ENCODE data around the gene CDC42BPA. TPM values are rescaled to one million over a fixed set of nuclear protein-coding genes. Genes with fewer than 3 reads are reported as not detected.

The CDC42BPA gene
- total and polyA plus RNA-seq, 3 donors from 2014 or later = 39.9 to 109 (median 105) TPM

DNA sequence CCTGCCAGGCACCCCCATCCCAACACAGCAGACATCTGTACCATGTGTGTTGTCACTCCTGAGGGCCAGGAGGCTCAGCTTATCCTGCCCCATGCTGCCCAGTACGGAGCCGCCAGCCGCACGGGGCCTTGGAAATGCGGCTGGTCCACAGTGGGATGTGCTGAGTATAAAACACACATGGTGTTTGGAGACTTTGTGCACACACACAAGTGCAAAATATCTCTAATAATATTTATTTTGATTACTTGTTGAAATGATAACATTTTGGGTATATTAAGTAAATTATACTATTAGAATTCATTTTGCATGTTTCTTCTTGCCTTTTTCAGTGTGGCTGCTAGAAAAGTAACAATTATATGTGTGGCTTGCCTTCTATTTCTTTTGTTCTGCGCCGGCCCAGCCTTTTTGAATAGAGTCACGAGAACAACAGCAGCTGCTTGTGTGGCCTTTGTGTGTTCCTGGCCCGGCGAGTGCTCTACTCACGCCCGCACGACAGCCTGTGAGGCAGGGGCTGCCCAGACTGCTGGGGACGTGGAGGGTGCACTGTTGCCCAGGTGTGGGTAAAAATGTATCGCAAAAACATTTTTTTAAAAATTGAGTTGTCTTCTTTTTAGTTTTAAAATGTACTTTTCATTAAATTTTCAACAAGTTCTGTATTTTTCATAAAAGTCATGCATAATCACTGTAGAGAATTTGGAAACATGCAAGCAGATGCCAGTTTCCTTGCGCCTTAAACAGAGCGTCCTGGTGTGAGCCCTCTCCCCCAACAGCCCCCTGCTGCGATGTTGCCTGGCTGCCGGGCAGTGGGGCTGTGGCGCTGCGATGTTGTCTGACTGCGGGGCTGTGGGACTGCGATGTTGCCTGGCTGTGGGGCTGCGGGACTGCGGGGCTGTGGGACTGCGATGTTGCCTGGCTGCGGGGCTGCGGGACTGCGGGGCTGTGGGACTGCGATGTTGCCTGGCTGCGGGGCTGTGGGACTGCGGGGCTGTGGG is 342.7 kb downstream of the CDC42BPA start:
- TF ChIP-seq POLR2A (IDR thresholded peaks at IDR 0.05) = no peak
- TF ChIP-seq, protein P1, sequence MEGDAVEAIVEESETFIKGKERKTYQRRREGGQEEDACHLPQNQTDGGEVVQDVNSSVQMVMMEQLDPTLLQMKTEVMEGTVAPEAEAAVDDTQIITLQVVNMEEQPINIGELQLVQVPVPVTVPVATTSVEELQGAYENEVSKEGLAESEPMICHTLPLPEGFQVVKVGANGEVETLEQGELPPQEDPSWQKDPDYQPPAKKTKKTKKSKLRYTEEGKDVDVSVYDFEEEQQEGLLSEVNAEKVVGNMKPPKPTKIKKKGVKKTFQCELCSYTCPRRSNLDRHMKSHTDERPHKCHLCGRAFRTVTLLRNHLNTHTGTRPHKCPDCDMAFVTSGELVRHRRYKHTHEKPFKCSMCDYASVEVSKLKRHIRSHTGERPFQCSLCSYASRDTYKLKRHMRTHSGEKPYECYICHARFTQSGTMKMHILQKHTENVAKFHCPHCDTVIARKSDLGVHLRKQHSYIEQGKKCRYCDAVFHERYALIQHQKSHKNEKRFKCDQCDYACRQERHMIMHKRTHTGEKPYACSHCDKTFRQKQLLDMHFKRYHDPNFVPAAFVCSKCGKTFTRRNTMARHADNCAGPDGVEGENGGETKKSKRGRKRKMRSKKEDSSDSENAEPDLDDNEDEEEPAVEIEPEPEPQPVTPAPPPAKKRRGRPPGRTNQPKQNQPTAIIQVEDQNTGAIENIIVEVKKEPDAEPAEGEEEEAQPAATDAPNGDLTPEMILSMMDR (IDR thresholded peaks at IDR 0.05) = no peak
- H3K9me3 ChIP-seq = no peaks in the 10 kb centered on the region
- H3K36me3 ChIP-seq (ENCODE audit: low read depth, missing control alignments) = no peaks in the 10 kb centered on the region
- peak; percentile 67 for DNase-seq
- peaks cover 29% of the 10 kb centered on the region for H3K4me1 ChIP-seq
- no peak overlapping the region for H3K4me3 ChIP-seq
- intact Hi-C loops (cut with DNase I; ENCODE audit: low total_unique reads) = no loop called here
- H3K27me3 ChIP-seq = no peaks in the 10 kb centered on the region
- WGBS, 2 donors = 69 to 71% methylated on average over 22 to 25 of the region's 32 CpGs
- H3K27ac ChIP-seq = peak overlapping the region; percentile 66

DNA sequence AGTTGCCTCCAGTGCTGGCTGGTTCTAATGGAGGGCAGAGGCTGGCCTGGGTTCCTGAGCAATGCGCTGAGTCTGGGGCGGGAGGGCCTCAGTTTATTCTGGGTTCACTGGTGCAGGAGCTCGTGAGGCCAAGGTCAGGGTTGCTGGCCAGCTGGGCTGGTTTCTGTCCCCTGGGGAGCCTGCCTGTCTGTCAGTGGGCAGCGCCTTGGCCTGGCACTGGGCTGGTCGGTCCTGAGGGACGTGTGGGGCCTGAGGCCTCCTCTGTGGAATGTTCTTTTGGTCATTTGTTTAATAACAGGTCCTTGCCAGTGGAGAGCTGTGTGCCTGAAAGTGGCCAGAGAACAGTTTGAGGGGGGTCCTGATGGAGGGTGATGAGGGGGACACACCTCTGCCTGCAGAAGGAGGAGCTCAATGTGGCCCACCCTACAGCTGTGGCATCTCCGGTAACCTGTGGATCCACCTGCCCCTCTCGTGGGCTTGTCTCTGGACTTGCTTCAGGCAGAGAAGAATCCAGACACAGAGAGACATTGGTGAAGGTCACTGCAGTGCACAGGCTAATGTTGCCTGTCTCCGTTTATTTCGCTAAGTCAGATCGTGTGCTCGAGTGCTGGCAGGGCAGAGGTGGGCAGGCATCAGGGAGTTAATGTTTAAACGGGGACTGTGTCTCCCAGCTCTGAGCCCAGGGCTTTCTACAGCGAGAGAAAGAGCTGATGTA is 343.6 kb downstream of the CDC42BPA start:
- DNase-seq = peak; percentile 37
- WGBS, 2 donors = 42 to 48% methylated on average over 14 of the region's 14 CpGs

DNA sequence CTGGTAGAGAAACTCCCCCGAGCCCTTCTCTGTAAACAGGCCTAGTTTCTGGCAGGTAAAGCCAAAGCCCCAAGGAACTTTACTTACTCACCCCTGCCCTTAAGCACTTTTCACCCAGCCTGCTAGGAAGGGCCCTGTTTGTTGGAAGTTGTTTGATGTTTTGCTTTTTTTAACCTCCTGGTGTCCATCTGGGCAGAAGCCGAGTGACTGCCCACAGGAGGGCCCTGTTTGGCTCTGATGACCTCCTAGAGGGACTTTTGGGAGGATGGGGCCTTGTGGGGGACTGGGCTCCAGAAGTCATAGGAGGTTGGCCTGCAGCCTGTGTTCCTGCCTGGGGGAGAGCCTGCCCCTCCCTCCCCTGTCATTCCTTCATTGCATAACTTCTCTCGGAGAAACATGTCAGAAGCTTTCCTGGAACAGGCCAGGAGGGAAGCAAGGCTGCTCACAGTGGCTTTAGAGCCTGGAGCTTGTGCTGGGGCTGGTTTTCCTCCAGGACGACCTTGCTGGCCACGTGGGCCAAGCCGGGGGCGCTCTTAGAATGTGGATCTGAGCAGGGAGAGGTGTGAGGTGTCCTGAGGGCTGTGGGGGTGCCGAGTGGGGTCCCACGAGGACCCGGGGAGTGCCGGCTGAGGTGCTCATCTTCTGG is 344.3 kb downstream of the CDC42BPA start:
- H3K4me1 ChIP-seq = peaks cover 29% of the 10 kb centered on the region
- intact Hi-C loops (cut with DNase I; ENCODE audit: low total_unique reads) = no loop called here
- no peaks in the 10 kb centered on the region for H3K27me3 ChIP-seq
- WGBS, 2 donors = 35 to 48% methylated on average over 7 to 10 of the region's 11 CpGs
- TF ChIP-seq, protein P1 (IDR thresholded peaks at IDR 0.05) = no peak
- no peak for TF ChIP-seq POLR2A (IDR thresholded peaks at IDR 0.05)
- H3K36me3 ChIP-seq (ENCODE audit: low read depth, missing control alignments) = no peaks in the 10 kb centered on the region
- peak overlapping the region; percentile 66 for H3K27ac ChIP-seq
- no peak overlapping the region for H3K4me3 ChIP-seq
- DNase-seq = peak; percentile 61
- H3K9me3 ChIP-seq = no peaks in the 10 kb centered on the region

More for the DNA sequence above, 343.6 kb downstream of the CDC42BPA start:
- intact Hi-C loops (cut with DNase I; ENCODE audit: low total_unique reads) = no loop called here
- Histone ChIP-seq H3K4me1 (peaks cover 29% of the 10 kb centered on the region), H3K4me3 (no peak overlapping the region), H3K27ac (peak overlapping the region; percentile 66), H3K27me3 (no peaks in the 10 kb centered on the region), H3K9me3 (no peaks in the 10 kb centered on the region), H3K36me3 (ENCODE audit: low read depth, missing control alignments) (no peaks in the 10 kb centered on the region)
- TF ChIP-seq POLR2A (IDR thresholded peaks at IDR 0.05) = no peak
- TF ChIP-seq, protein P1 (IDR thresholded peaks at IDR 0.05) = no peak

DNA sequence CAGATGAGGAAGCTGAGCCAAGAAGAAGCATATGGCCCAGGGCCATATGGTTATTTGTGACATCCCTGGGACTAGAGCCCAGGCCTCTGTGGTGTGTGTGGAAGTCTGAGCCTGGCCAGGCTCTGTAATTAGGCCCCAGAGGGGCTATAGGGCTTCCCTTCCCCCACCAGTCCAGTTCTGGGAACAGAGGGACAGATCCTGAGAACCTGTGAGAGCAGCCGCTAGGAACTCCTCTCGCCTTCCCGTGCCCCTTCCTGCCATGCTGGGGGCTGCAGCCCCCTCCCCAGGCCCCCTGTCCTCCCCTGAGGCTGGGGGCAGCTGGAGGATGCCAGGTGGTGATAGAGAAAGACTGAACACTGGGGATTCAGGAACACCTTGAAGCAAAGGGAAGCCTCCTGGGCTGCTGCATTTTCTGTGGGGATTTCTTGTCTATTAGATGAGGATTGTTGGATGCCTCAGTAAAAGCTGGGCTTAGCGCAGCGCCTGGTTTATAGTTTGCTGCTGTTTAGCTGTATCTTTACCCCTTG is 344.9 kb downstream of the CDC42BPA start:
- DNase-seq = peak; percentile 72
- H3K27ac ChIP-seq = peak overlapping the region; percentile 66
- H3K4me1 ChIP-seq = peaks cover 29% of the 10 kb centered on the region
- no peaks in the 10 kb centered on the region for H3K36me3 ChIP-seq (ENCODE audit: low read depth, missing control alignments)
- H3K27me3 ChIP-seq = no peaks in the 10 kb centered on the region
- 77 to 81% methylated on average over 5 of the region's 5 CpGs for WGBS, 2 donors
- TF ChIP-seq, protein P1 (IDR thresholded peaks at IDR 0.05) = no peak
- TF ChIP-seq POLR2A (IDR thresholded peaks at IDR 0.05) = no peak
- intact Hi-C loops (cut with DNase I; ENCODE audit: low total_unique reads) = no loop called here
- no peak overlapping the region for H3K4me3 ChIP-seq
- no peaks in the 10 kb centered on the region for H3K9me3 ChIP-seq

Measured in testis (tissue), 3 donors.